ENCODE data around the gene MARCHF10. TPM values are rescaled to one million over a fixed set of nuclear protein-coding genes. Genes with fewer than 3 reads are reported as not detected.

Gene MARCHF10
- total RNA-seq, 2 experiments from 2014 or later, result not detected

DNA sequence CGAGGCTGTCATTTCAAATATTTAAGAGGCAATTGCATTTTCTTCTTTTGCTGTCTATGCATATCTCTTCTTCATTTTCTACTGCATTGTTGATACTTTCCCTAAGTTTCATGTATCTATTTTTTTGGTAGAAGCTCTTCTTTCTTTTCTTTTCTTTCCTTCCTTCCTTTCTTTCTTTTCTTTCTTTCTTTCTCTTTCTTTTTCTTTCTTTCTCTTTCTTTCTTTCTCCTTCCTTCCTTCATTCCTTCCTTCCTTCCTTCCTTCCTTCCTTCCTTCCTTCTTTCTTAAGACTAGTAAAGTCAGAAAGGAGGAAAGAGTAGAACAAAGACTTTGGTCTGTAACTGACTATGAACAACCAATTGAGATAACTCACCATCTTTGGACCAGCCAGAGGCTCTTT, 146.8 kb downstream of the MARCHF10 start:
- TF ChIP-seq, protein P1, sequence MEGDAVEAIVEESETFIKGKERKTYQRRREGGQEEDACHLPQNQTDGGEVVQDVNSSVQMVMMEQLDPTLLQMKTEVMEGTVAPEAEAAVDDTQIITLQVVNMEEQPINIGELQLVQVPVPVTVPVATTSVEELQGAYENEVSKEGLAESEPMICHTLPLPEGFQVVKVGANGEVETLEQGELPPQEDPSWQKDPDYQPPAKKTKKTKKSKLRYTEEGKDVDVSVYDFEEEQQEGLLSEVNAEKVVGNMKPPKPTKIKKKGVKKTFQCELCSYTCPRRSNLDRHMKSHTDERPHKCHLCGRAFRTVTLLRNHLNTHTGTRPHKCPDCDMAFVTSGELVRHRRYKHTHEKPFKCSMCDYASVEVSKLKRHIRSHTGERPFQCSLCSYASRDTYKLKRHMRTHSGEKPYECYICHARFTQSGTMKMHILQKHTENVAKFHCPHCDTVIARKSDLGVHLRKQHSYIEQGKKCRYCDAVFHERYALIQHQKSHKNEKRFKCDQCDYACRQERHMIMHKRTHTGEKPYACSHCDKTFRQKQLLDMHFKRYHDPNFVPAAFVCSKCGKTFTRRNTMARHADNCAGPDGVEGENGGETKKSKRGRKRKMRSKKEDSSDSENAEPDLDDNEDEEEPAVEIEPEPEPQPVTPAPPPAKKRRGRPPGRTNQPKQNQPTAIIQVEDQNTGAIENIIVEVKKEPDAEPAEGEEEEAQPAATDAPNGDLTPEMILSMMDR (IDR thresholded peaks at IDR 0.05), result no peak
- Mint-ChIP-seq H3K4me3 (no peak overlapping the region), H3K4me1 (ENCODE audit: low read depth) (no peaks in the 10 kb centered on the region), H3K27ac (no peak overlapping the region), H3K36me3 (ENCODE audit: low read depth) (no peaks in the 10 kb centered on the region), H3K27me3 (no peaks in the 10 kb centered on the region), H3K9me3 (peaks cover 5% of the 10 kb centered on the region)
- ChIA-PET CTCF (no interaction called here), POLR2A (no interaction called here)
- ATAC-seq (ENCODE audit: poor library complexity) (no peak), DNase-seq (no peak)
- H3K27me3 ChIP-seq (ENCODE audit: control insufficient read depth in 1 of 2, insufficient read depth in 2 of 2, low read length in 2 of 2), result no peaks in the 10 kb centered on the region
- no peaks in the 10 kb centered on the region for H3K4me1 ChIP-seq (ENCODE audit: insufficient read depth, low read length)
- no peak overlapping the region for H3K27ac ChIP-seq (ENCODE audit: low read depth in 1 of 2, low read length in 2 of 2)
- H3K36me3 ChIP-seq (ENCODE audit: insufficient read depth, low read length), result no peaks in the 10 kb centered on the region
- H3K4me3 ChIP-seq (ENCODE audit: low read length), result no peak overlapping the region
- H3K9me3 ChIP-seq (ENCODE audit: control insufficient read depth in 1 of 2, insufficient read depth in 1 of 2, low read length in 2 of 2), result peaks cover 3 to 10% of the 10 kb centered on the region in 2 experiments
- intact Hi-C loops (cut with DNase I, micrococcal nuclease), result no loop called here

DNA sequence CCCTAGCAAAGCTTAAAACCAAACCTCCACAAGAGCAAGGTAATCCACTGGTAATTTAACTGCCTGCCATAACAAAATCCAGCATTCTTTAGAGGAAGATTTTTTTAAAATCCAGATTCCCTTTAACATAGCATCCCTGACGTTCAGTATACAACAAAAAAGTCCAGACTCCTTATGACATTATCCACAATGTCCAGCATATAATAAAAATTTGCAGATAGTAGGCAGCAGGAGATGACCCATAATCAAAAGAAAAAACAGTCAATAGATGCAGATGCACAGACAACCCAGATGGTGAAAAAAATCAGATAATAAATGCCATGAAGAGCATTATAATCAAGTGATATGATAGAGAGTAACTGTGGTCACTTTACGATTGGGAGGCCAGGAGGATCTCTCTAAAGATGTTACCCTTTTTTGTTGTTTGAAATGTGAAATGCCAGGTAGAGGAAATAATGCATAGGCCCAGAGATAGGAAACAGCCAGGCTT, 147.4 kb downstream of the MARCHF10 start:
- TF ChIP-seq, protein P1 (IDR thresholded peaks at IDR 0.05), result no peak
- intact Hi-C loops (cut with DNase I, micrococcal nuclease), result no loop called here
- Histone ChIP-seq H3K27ac (ENCODE audit: low read depth in 1 of 2, low read length in 2 of 2) (no peak overlapping the region), H3K27me3 (ENCODE audit: control insufficient read depth in 1 of 2, insufficient read depth in 2 of 2, low read length in 2 of 2) (no peaks in the 10 kb centered on the region), H3K36me3 (ENCODE audit: insufficient read depth, low read length) (no peaks in the 10 kb centered on the region), H3K4me1 (ENCODE audit: insufficient read depth, low read length) (no peaks in the 10 kb centered on the region), H3K4me3 (ENCODE audit: low read length) (no peak overlapping the region), H3K9me3 (ENCODE audit: control insufficient read depth in 1 of 2, insufficient read depth in 1 of 2, low read length in 2 of 2) (peaks cover 3 to 10% of the 10 kb centered on the region in 2 experiments)
- ATAC-seq (ENCODE audit: poor library complexity) (no peak), DNase-seq (no peak)
- H3K27me3 Mint-ChIP-seq, result no peaks in the 10 kb centered on the region
- ChIA-PET CTCF (no interaction called here), POLR2A (no interaction called here)
- H3K4me1 Mint-ChIP-seq (ENCODE audit: low read depth), result no peaks in the 10 kb centered on the region
- no peak overlapping the region for H3K27ac Mint-ChIP-seq
- H3K36me3 Mint-ChIP-seq (ENCODE audit: low read depth), result no peaks in the 10 kb centered on the region
- peaks cover 5% of the 10 kb centered on the region for H3K9me3 Mint-ChIP-seq
- H3K4me3 Mint-ChIP-seq, result no peak overlapping the region

DNA sequence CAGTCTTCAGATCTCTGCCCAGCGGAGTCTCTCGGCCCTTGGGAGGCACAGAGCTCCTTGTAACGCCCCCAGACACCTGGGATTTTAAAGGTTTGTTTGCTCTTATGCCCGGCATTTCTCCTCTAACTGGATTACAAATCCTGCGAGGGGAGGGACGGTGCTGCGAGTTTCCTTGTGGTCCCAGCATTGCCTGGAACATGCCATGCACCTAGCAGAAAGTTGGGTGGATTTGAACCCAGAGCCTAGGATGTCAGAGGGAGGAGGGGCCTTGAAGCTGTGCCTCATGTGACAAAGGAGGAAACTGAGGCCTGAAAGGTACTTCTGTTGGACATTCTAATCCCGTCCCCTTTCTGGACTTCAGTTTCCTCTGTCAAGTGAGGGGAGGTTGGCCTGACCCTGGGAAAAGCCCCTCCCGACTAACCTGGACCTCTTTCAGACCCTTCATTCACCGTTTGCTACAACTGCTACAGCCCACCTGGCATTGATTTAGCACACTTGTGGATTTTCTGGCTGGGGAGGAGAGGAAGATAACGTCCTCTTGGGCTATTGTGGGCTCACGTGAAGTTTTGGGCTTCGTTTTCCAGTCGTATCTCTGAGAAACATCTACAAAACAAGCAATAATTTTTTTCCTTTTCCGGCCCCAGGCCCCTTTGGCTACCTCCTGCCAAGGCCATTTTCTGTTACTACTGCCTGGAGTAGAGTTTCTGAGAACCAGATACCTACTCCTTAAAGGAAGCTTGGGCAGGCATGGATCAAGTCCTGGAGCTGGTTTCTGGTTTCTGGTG, 149.8 kb downstream of the MARCHF10 start:
- H3K9me3 Mint-ChIP-seq, result peaks cover 5% of the 10 kb centered on the region
- peaks cover 5% of the 10 kb centered on the region for H3K4me1 Mint-ChIP-seq (ENCODE audit: low read depth)
- Histone ChIP-seq H3K36me3 (ENCODE audit: insufficient read depth, low read length) (no peaks in the 10 kb centered on the region), H3K9me3 (ENCODE audit: control insufficient read depth in 1 of 2, insufficient read depth in 1 of 2, low read length in 2 of 2) (peaks cover 0 to 10% of the 10 kb centered on the region in 2 experiments), H3K4me3 (ENCODE audit: low read length) (no peak overlapping the region), H3K27ac (ENCODE audit: low read depth in 1 of 2, low read length in 2 of 2) (no peak overlapping the region), H3K27me3 (ENCODE audit: control insufficient read depth in 1 of 2, insufficient read depth in 2 of 2, low read length in 2 of 2) (no peaks in the 10 kb centered on the region), H3K4me1 (ENCODE audit: insufficient read depth, low read length) (peaks cover 8% of the 10 kb centered on the region)
- ATAC-seq (ENCODE audit: poor library complexity), result no peak
- ChIA-PET POLR2A (no interaction called here), CTCF (no interaction called here)
- DNase-seq, result no peak
- intact Hi-C loops (cut with DNase I, micrococcal nuclease), result no loop called here
- TF ChIP-seq, protein P1 (IDR thresholded peaks at IDR 0.05), result no peak
- no peak overlapping the region for H3K27ac Mint-ChIP-seq
- H3K4me3 Mint-ChIP-seq, result no peak overlapping the region
- no peaks in the 10 kb centered on the region for H3K27me3 Mint-ChIP-seq
- no peaks in the 10 kb centered on the region for H3K36me3 Mint-ChIP-seq (ENCODE audit: low read depth)
